Measurements from ENCODE around the gene CEP95.

The CEP95 gene

DNA sequence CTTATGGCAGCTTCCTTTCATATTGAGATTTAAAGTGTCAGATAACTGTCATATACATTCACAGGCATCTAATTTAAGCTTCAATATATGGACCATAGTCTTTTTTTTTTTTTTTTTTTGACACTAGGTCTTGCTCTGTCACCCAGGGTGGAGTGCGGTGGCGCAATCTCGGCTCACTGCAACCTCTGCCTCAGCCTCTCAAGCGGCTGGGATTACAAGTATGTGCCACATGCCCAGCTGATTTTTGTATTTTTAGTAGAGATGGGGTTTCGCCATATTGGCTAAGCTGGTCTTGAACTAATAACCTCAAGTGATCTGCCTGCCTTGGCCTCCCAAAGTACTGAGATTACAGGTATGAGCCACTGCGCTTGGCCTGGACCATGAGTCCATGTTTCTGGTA lies 13.6 kb downstream of the CEP95 start:
- DNase-seq: no peak

DNA sequence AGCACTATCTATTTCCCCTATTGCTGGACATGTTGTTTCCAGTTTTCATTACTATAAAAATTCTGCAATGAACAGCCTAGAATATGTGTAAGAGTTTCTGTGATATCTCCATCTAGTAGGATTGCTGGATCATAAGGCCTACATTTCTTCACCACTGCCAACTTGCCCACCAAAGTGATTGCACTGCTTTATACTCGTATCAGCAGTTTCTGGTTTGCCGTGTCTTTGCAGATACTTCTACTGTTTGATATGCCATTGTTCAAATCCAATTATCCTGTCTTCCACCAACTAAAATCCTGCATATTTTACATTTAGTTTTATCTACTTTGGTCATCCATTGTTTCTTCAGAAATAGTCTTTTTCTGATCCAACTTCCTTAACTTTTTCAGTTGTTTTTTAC lies 21.1 kb downstream of the CEP95 start:
- DNase-seq: no peak

- no peak for DNase-seq
Measured at GRCh38 chr17:64529221-64529620, 22.4 kb downstream of the CEP95 start.

DNA sequence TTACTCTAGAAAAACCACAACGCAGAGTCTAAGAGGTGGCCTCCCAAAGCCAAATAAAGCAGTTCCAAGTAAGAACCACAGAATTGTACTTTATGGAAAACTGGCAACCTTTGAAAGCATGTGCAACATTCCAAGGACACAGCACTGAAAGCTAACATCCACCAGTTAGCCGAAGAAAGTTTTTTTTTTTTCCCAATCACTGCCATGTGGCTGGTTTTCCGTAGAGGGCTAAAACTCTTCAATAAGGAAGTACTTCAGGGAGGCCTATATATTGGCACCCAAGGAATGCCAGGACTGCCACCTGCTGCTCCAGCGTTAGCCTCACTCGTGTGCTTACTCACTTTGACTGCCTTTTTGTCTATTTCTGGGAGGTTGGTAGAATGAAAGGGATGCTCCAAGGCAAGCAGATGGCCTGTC lies 25.2 kb downstream of the CEP95 start:
- DNase-seq: no peak

DNA sequence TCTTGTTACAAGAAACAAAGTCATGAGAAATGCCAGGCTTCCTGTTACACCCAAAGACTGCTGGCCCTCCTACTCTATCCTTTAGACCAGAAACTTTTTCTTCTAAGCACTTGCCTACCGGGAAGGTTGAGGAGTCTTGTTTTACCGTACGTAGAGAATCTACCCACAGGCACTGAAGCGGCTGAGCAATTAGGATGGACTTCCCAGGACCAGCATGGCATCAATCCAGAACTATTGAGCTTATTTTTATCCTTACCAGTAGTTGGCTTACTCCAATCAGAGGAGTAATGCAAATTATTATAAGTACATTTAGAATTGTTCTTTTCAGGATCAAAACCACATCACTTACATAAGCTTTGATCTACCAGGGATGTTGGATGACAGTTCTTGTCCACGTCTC lies 25.6 kb downstream of the CEP95 start:
- DNase-seq: no peak

GRCh38 chr17:64533784-64534183 lies 27.0 kb downstream of the CEP95 start:
- no peak for DNase-seq

GRCh38 chr17:64534187-64534586 lies 27.4 kb downstream of the CEP95 start:
- peak in 1 of 2 experiments; percentile 15 for DNase-seq

- no peak for DNase-seq
Measured at GRCh38 chr17:64535357-64535756, 28.6 kb downstream of the CEP95 start.

DNA sequence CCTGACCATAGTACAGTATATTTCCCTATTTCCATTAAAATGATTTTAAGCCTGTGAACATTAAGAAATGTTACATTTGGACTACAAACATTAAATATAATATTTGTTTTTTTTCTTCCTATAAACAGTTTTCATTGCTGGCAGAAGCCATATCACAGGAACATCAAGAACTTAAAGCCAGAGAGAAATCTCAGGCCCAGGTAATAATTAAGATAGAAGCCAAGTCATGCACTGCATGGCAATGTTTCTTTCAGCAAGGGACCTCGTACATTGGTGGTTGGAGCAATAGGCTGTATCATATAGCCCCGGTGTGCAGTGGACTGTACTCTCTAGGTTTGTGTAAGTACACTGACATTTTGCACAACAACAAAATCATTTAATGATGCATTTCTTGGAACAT lies 30.1 kb downstream of the CEP95 start:
- no peak for DNase-seq

DNA sequence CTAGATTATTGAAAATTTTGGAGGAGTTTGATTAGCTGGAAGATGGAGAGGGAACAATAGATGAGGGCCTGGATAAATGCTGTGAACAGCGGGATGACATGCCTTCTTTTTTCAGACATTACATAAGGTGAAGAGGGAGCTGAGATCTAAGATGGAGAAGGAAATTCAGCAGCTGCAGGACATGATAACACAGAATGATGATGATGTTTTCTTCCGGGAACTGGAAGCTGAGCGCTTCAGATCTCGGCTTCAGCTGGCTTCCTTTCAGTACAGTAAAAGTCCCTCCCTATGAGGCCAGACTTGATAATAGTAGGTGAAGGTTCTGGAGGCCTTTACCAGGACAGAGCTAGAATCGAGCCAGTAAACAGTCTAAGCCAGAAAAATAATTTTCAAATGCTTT lies 30.7 kb downstream of the CEP95 start:
- DNase-seq: no peak

DNA sequence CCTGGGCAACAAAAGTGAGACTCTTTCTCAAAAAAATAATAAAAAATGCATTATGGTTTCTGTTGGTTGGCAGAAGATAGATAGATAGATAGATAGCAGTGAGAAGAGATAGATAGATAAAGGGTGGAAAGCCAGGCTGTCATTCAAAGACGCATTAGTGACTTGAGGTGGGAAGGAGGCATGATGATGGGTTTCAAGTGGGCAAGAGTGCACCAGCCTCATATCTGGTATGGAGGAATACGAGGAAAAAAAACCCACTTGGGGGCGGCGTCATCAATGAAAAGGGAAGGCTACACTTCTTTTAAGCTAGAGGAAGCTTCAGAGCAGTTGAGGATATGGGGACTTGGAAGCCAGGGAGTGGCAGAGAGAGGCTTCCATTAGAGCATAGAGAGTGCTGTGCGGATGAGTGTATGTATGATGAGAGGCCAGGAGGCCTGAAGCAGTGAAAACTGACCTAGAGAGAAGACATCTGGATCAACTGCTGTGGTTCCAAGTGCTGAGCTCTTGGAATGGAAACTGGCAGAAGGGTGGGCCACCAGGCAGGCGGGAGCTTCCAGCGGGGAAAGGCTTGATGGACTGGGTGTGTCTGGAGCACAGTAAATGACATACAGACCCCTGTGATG lies 31.8 kb downstream of the CEP95 start:
- no peak for DNase-seq

- no peak for DNase-seq
Measured at GRCh38 chr17:64540118-64540776, 33.5 kb downstream of the CEP95 start.

DNA sequence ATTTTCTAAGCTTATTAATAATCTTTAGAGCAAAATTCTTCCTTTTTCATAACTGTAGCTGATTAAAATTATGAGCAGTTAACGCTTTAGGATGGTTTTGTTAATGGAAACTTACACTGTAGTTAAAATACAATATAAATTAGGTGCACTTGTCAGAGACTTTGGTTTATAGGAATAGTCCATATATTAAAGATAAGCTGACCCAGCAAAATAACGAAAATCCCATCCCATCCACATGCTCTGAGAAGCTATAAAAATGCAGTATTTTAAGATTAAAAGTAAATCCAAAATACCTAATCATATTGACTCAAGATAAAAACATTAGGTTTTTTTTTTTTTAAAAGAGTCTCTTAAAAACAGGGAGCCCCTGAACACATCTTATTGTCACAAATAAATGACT lies 38.0 kb downstream of the CEP95 start:
- no peak for DNase-seq

DNA sequence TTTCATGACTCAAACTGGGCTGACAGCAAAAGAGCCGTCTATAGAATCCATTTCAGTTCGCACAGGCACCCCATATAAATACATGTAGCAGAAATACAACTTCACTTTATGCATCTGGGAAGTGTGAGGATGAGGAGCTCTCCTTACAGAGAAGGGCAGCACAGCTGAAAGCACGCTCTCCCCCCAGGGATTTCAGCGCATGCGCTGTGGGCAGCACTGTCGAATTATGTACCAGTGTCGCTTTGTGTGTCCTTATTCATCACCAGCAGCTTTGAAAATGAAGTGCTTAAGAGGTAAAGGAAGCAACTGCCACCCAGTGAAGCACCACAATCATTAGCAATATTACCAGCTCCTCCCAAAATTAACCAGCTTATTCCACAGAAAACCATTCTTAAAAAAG lies 39.9 kb downstream of the CEP95 start:
- no peak for DNase-seq

DNA sequence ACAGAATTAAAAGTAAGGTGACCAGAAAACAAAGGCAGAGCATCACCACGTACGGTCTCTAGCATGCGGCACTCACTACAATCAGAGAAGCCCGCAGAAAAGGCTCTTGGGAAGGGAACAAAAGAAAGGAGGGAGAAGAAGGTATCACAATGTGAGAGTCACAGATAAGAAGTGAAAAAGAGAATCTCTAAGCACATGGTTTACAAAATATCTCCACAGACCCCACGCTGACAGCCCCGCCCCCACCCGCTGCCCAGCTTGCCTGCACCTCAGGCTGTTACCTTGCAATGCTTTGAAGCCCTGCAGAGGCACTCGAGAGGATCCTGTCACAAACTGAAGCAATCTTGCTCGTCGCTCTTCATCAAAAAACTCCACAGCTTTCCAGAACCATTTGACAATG lies 40.5 kb downstream of the CEP95 start:
- DNase-seq: no peak

- no peak for DNase-seq
Measured at GRCh38 chr17:64551461-64551860, 44.7 kb downstream of the CEP95 start.

- no peak for DNase-seq
Measured at GRCh38 chr17:64554028-64554637, 47.4 kb downstream of the CEP95 start.

- DNase-seq: no peak
Measured at GRCh38 chr17:64555281-64555680, 48.5 kb downstream of the CEP95 start.

DNA sequence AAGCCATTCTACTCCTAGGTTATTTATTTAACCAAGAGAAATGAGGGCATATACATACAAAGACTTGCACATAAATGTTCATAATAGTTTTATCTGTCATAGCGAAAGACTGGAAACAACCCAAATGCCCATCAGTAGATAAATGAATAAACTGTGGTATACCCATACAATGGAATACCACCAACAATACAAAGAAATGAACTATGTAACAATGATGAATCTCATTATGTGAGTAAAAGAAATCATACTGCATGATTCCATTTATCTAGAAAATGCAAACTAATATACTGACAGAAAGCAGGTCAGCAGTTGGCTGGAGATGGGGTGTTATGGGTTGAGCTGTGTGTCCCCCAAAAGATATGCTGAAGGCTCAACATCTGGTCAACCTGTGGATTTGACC lies 57.3 kb downstream of the CEP95 start:
- DNase-seq: no peak

DNA sequence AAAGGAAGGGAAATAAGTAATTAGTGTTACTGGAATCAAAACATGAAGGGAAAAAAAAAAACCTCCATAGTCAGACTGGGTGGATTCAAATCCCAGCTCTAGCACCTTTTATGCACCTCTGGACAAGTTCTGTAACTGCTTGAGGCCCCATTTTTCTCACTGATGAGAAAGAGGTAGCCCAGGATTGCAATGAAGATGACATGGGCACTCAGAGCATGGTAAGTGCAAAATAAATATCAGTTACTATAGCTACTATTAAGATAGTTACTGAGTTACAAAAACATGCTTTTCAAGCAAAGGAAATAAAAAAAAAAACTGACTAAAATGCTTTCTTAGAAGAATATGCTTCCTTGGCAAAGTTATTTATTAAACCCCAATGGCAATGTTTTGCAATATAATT lies 58.8 kb downstream of the CEP95 start:
- no peak for DNase-seq

- DNase-seq: no peak
Measured at GRCh38 chr17:64571746-64572145, 65.0 kb downstream of the CEP95 start.

- DNase-seq: no peak
Measured at GRCh38 chr17:64572682-64573154, 65.9 kb downstream of the CEP95 start.

DNA sequence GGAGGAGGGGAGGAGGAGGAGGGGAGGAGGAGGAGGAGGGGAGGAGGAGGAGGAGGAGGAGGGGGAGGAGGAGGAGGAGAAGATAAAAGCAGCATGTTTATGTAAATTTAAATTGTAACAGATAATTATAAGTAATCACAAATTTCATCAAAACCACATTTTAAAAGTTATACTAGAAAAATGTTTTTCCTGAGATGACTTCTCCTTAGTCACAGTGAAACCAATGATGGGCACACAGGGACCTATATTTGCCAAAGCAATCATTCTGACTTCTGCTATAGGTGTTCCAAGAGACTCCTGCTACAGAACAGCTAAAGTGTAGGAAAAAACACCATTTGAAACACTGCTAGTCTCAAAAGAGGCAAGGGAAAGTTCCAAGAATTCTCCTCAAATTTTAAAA lies 66.4 kb downstream of the CEP95 start:
- no peak for DNase-seq

DNA sequence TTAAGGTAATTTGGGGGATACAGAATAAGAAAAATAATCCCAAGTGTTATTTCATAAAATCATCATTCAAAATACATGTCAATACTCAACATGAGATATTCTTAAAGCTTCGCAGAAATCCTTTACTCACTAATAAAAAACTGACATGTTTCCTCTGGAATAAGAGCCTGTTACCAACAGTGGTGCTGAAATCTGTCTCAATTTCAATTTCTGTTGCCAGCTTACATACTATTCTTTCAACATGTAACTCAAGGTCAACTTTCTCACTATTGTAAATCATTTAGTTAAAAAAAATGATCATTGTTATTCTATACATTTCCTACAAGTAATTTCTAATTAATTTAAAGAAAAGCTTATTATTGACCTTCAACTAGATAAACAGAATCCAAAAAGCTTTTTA lies 67.9 kb downstream of the CEP95 start:
- no peak for DNase-seq

DNA sequence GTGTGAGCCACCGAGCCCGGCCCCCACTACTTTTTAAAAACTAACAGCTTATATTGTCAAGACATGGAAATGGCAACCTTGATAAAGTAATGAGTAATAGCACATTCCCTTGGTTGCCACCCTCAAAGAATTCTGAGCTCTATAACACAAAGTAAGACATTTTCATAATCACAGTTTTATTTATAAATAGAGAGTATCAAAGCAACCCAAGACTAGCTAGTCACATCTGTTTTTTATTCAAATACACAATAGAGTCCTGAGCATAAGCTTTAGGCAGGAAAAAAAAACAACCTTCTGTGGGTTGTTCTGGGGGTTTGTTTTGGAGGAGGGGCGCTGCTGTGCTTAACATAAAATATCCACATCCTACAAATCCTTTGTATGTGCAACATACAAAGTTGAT lies 68.7 kb downstream of the CEP95 start:
- no peak for DNase-seq
